NCI-H748 (cell line): ENCODE measurements around the gene ZCCHC7.
"Not testable (repeated sequence)": the region's sequence is repeated elsewhere in the genome, so short reads cannot be mapped to it uniquely, and the experiment has no call there.

Source experiments
- DNase-seq: peaks from one replicate; lab custom pipeline; 2025; ENCODE audit not compliant: unreplicated experiment; lab: John Stamatoyannopoulos, UW

Gene ZCCHC7

DNA sequence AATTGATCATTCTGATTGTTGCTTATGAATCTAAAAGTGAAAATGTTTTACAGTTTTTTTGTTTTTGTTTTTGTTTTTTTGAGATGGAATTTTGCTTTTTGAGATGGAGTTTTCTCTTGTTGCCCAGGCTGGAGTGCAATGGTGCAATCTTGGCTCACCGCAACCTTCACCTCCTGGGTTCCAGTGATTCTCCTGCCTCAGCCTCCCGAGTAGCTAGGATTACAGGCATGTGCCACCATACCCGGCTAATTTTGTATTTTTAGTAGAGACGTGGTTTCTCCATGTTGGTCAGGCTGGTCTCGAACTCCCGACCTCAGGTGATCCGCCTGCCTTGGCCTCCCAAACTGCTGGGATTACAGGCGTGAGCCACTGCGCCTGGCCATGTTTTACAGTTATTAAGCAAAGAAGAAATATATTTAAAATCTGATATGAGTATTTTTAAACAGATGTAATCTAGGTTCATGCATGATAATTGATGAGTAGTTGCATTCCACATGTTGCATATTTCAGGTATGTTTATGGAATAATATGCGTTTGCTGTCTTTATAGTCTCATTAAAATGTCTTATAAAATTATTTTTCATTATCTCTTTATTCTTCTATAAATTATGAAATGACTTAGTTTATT is 171.4 kb downstream of the ZCCHC7 start:
- not testable (repeated sequence) for DNase-seq

DNA sequence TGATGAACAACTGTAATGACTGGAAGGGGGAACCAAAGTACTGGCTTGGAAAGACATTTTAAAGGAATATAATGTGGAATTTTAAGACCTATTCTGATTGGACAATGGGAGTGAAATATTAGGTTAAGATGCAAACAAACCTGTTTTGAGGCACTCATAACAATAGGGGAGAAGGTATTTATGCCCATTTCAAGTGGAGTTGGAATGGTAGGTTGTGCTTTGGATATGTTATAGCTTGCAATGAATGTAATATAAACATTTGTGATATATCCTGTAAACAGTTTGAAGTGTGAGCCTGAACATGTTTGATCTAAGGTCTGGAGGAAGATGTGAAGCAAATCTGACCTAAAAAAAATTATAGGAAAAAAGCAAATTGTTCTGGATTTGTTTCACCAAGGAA is 172.5 kb downstream of the ZCCHC7 start:
- DNase-seq = no peak

DNA sequence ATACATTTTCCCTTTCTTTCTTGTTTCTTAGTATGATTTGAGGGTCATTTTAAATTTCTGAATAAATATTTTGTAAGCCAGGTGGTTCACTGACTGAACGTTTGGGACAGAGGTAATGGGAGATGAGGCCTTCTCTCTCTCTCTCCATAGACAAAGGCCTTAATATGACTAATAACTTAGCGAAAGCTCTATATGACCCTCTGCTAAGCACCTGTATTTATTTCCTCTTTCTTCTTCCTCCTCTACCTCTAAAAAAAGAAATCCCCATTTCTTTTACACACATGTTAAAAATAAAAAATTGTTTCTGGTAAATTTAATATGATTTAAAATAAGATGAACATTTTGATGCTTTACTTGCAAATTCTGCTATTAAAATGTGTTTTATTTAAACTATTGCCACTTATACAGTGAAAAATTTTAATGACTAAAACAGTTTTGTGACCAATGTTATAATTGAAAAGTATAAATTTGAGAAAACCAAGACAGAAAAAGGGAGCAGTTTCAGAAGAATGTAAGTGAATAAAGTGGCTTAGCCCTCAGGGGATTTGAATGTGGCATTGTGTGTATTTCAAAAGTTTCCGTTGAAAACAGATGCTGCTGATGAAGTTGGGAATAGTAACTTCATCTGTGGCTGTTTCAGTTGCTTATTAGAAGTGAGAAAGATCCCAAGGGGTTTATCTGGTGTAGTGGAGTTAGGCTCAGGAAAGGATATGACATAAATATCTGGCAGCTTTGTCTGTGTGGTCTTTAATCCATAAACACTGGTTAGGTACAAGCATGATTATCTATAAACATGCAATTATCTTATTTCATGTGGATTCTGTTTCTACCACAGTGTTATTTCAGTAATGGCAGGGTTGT is 173.5 kb downstream of the ZCCHC7 start:
- no peak for DNase-seq

DNA sequence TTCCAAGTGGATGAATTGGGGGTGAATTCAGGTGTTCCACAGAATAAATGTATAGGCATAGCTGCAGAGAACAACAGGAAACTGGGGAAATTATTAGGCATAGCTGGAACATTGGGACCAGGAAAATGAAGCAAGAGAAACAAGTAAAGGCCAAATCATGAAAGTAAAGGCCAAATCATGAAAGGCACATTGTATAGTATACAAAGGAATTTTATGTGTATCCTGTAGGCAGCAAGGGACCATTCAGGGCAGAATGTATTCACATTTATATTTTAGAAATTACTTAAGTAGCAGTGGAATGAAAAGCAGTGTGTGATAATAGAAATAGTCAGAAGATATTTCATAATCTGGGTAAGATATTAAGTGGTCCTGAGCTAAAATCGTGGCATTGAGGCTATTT is 174.8 kb downstream of the ZCCHC7 start:
- no peak for DNase-seq

DNA sequence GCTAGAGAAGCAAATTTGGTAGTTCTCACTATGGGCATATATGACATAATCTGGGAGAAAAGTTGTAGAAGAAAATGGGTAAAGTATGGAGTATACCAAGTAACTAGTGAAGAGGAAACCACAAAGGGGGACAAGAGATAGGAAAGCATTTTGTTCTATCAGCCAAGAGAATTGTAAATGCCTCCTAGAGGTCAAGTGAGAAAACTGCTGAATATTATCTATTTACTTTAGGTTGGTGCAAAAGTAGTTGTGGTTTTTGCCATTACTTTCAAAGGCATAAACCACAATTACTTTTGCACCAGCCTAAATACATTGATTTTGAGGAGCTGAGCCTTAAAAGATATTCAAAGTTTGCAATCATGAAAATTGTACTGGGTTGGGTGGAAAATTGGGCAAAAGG is 175.4 kb downstream of the ZCCHC7 start:
- DNase-seq = no peak

DNA sequence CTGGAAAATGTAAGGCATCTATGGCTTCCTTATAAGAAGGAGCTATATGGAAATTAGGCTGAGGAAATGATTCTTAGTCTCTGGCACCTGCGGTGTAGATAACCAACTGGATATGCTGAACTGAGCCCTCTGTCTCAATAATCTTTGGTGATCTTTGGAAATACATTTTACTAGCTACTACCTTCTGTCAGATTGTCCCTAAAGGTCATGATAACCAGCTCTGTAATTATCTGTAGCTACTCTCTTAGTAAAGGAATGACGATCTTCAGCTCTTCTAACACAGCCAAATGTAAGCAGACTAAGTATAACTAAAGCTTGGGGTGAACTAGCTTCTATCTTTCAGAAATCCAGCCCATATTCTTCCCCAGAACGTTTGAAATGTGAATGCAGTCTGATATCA is 177.2 kb downstream of the ZCCHC7 start:
- DNase-seq = no peak

DNA sequence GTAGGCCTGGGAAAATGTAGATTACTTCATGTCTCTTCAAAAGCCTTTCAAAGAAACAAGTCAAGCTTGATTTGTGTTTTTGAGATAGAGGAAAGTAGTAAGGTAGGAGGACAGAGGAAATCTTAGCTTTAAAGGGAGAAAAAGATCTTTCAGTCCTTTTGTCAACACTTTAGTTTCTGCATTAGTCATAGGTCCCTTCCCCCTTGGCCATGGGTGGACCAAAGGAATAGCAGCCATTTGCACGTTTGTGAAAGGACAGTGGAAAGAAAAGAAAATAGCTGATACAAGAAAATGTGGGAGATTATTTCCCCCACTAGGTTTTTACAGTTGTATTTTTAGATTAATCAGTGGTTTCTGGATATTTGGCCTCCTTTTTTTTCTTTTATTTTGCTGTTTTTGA is 180.2 kb downstream of the ZCCHC7 start:
- no peak for DNase-seq

DNA sequence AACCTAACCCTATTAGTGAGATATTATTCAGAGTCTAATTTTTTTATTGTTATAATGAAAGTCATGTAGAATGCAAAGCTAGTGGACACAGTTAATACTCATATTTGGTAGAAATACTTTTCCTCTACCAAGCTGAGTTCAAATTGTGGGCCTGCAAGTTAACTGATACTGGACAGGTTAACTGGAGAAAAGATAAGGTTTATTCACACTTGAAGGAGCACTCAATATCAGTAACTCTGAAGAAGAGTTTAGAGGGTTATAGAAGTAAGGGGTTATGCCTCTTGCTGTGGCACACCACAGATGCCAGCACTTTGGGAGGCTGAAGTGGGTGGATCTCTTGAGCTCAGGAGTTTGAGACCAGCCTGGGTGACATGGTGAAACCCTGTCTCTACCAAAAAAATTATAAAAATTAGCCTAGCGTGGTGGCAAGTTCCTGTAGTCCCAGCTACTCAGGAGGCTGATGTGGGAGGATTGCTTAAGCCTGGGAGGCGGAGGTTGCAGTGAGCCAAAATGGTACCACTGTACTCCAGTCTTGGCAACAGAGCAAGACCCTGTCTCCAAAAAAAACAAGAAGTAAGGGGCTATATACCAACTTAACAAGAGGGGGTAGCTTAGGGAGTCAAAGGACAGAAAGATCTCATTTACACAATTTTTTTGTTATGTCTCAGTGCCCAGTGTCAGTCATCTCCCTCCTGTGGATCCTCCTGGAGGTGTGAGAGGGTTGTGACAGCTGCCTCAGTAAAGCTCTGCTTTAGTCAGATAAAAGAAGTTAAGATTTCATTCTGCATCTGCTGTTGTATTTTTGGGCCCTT is 180.9 kb downstream of the ZCCHC7 start:
- no peak for DNase-seq

DNA sequence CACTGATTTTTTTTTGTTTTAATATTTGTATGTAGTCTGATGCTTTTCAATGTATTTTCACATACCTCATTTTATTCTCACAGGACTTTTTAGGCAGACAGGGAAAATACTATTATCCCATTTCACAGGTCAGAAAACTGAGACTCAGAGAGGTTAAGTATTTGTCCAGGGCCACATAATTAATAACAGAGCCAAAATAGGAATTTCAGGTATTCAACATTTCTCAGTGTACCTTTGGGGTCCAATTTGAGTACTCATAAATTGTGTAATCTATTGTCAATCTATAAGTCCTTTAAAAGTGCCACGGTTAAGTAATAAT is 181.4 kb downstream of the ZCCHC7 start:
- no peak for DNase-seq

DNA sequence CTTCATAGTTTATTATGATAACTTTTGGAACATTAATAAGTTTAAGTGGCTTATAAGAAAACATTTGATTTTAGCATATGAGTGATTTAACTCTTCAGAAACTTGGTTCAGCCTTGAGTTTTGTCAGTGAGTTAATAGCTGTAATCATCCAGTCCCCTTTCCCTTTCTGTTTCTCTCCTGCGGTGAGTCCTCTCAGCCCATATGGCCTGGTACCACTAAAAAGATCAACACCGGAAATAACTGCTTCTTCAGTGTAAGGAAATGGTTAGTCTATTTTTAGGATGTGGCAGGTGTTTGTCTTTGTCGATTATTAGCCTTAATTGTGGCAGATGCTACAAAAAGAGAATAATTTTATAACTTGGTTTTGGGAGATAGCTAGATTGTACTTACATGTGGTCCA is 181.9 kb downstream of the ZCCHC7 start:
- peak; percentile 84 for DNase-seq

DNA sequence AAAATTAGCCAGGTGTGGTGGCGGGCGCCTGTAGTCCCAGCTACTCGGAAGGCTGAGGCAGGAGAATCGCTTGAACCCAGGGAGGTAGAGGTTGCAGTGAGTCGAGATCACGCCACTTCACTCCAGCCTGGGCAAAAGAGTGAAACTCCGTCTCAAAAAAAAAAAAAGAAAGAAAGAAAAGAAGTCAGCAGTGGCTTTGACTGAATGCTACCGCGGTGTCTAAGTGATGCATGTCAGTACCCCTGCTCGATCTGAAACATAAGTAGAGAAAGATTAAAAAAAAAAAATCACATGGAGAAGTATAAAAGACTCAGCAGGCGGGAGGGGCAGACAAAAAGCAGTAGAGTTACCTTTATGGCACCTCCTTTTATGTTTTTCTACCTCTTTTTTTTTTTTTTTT is 182.9 kb downstream of the ZCCHC7 start:
- not testable (repeated sequence) for DNase-seq

DNA sequence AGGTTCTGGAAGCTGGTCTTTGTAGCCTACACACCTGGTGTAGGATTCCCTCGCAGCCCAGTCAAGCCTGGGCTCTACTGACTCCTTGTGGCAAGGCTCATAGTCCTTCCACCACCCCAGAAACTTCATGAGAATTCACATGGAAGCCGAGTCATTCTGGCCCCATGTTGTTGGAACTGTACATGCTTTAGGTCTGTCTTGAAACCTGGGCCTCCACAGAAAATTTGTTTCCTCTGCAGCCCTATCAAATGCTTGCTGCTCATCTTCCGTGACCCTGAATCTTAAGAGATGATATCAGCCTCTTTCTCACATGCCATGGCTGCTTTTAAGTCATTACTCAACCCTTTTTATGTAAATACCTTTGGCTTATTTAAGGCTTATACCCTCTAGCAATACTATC is 188.8 kb downstream of the ZCCHC7 start:
- DNase-seq = peak; percentile 26

DNA sequence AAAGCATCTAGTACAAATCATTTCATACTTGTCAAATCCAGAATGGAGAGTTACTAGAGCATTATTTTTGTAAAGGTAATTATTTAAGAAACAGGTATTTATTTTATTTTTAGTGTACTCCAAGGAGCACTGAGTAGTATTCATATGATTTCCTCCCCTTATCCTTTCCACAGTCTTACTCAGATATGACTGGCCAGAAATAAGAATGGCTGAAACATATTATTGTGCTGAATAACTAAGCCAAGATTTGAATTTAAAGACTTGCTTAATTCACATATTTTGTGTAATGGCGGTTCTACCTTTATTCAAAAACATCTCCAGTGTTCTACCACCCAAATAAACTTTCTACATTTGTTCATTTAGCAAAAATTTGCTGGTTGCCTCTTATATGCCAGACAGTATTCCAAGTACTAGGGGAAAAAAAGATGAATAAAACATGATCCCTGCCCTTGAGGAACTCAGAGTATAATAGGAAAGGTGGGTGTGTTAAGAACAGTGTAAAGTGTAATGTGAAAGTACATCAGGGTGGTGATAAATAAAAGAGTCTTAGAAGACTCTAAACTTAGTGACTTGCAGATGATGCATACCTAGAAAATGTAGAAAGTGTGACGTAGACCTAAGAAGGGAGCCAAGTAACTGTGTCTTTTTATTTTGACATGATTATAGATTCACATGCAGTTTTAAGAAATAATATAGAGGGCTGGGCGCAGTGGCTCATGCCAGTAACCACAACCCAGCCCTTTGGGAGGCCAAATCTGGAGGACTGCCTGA is 191.7 kb downstream of the ZCCHC7 start:
- DNase-seq = no peak

DNA sequence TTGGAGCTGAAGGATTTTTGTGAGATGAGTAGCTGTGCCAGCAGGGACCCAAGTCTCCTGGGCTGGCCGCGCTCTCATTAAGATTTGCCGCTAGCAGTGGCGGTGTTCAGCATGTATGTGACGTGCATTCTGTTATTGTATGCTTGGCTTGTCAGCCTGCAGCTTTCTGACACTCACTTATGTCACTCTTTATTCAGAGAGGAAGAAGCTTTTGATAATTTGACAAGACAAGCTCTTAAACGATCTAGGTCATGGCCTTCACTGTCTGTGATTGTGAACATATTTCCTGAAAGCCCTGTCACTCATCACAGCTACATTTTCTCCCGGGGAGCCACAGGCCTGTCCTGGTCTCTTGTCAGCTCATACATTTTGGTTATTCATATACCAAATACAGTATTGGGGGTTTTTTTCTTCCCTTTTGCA is 203.9 kb downstream of the ZCCHC7 start:
- DNase-seq = peak; percentile 67

DNA sequence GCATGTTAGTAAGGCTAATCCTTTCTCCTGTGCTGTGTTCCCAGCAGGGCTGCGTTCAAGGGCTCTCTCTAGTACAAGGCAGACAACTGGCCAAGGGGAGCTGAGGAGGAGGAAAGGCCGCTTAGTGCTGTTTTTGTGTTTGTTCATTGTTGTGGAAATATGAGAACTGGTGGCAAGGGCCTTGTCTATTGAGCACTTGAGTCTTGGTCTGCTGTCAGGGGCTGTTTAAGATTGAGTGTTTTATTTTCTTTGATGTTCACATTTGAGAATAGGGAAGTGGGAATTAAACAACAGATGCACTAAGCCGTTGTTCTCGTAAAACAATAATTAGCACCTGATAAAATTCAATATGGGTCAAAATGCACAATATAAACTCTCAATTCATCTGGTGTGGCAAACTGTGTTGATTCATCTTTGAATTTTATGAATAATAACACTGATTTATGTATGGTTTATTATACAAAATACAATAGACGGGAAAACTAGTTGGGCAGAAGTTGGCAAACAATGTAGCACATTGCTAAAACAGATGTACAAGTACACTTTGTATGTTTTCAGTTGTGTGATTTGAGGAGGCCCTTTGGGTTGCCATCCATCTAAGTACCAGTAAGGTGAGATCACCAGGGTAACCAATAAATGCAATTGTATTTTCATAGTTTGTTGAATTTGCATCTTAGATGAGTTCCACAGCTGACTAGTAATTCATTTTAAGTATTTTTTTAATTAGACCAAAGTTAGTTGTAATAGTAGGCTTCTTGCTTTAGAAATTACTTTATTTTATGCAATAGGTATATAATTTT is 204.5 kb downstream of the ZCCHC7 start:
- DNase-seq = peak; percentile 65

DNA sequence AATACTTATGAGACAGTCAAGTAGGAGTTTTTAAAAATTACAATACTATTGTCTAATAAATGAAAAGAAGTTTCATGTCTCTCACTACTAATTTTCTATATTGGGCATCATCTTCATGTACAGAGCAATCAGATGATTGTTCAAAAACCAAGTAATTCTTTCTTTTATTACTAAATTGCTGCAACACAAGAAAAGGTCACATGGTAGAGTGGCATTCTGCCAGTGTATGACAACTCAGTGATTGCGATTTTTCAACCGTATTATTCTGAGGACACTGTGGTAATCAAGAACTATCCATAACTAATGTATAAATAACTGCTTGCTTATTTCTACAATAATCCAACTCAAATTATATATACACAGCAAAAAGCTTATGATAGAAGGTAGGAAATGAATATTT is 205.4 kb downstream of the ZCCHC7 start:
- DNase-seq = no peak

DNA sequence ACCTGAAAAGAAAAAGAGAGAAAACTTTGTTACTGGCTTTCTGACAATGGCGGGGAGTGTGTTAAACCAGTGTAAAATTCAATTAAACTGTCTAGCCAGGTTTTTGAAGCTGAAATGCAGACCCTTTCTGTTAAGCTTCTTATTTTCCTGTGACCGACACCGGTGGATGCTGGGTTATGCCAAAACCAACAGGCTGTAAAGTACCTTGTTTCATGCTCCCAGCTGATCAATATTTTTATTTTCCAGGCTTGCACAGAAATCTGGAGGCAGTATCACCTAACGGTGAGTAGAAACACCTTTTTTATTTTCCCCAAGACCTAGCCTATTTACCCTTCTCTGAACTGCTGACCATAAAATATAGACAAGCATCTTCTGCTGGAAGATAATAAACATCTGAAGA is 207.2 kb downstream of the ZCCHC7 start:
- no peak for DNase-seq

DNA sequence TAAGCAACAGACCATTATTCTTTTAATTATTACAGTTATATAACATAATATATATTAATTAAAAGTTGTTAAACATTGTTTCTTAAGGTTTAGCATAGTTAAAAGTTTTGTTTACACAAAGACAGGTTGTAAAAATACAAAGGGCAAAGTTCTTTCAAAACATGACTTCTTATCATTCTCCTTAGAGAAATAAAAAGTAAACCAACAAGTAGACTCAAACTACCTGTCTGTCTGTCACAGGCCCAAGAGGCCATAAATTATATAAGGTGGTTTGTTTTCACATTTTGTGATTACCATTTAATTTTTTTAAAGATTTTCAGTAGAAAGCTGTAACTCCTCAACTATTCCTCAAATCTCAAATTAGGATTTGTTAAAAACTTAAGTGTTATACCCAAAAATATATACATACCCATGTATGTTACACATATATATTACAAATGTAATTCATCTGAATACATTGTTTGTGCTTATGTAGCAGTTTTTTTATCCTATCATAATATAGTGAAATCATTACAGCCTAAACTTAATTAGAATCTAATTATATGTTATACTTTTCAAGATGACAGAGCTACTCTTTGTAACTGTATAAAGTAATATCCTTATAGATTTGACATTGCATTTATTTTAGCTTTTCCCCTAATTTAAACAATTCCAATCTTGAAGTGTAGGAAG is 208.3 kb downstream of the ZCCHC7 start:
- no peak for DNase-seq

DNA sequence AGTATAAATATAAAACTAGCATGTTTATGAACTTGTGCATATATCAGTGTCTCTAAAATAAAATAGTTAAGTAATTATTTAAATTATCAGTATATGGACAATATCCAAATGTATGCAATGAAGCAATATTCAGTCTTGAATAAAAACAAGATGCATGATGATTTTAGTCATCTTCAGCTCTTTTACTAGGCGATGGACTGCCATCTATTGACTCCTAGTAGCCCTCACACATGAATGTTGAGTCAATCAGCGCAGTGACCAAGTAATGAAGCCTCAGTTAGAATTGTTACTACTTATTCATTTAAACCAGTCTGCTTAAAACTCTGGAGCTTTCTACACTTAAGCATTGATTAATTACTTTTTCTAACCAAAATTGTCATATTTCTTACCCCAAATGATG is 209.2 kb downstream of the ZCCHC7 start:
- DNase-seq = peak; percentile 5

DNA sequence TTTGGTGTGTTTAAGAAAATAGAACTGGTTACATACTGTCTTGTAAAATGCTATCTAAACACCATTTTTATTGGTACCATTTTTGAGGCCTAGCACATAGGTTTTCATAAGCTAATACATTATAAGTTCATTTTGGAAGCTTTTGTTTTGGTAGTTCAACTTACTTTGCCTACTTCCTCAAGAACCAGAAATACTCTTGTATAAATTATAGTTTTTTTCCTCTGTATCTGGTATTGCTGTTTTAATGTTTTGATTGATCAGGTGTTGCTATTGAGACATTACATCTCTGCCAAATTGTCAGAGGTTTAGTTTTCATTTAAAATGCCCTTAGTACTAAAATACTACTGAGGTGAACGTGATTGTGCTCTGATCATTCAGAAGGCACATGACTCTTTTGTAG is 211.5 kb downstream of the ZCCHC7 start:
- no peak for DNase-seq
